ENCODE results near the gene ALKBH3.

The ALKBH3 gene

GRCh38 chr11:43935424-43935979 is 54.9 kb downstream of the ALKBH3 start:
- Histone ChIP-seq H3K4me1 (ENCODE audit: control insufficient read depth in 5 of 5, insufficient read depth in 5 of 5, low read length in 5 of 5) (peaks cover 0 to 22% (median 11%) of the 10 kb centered on the region in 5 donors), H3K27me3 (ENCODE audit: control insufficient read depth in 5 of 5, insufficient read depth in 4 of 5, low read length in 5 of 5) (peaks cover 0 to 20% (median 8%) of the 10 kb centered on the region in 5 donors), H3K4me3 (ENCODE audit: low read depth in 1 of 5, low read length in 5 of 5) (no peak overlapping the region), H3K27ac (ENCODE audit: low read depth, low read length) (no peak overlapping the region), H3K9me3 (ENCODE audit: control insufficient read depth in 5 of 5, low read length in 5 of 5) (no peaks in the 10 kb centered on the region), H3K9ac (ENCODE audit: low read length in 5 of 5) (no peak overlapping the region), H3K36me3 (ENCODE audit: control insufficient read depth in 5 of 5, insufficient read depth in 5 of 5, low read length in 5 of 5) (no peaks in the 10 kb centered on the region)

GRCh38 chr11:43936076-43936475 is 55.4 kb downstream of the ALKBH3 start:
- Histone ChIP-seq H3K4me3 (ENCODE audit: low read depth in 1 of 5, low read length in 5 of 5) (no peak overlapping the region), H3K4me1 (ENCODE audit: control insufficient read depth in 5 of 5, insufficient read depth in 5 of 5, low read length in 5 of 5) (peaks cover 0 to 17% (median 11%) of the 10 kb centered on the region in 5 donors), H3K27me3 (ENCODE audit: control insufficient read depth in 5 of 5, insufficient read depth in 4 of 5, low read length in 5 of 5) (peaks cover 0 to 20% (median 9%) of the 10 kb centered on the region in 5 donors), H3K9ac (ENCODE audit: low read length in 5 of 5) (no peak overlapping the region), H3K9me3 (ENCODE audit: control insufficient read depth in 5 of 5, low read length in 5 of 5) (no peaks in the 10 kb centered on the region), H3K27ac (ENCODE audit: low read depth, low read length) (no peak overlapping the region), H3K36me3 (ENCODE audit: control insufficient read depth in 5 of 5, insufficient read depth in 5 of 5, low read length in 5 of 5) (no peaks in the 10 kb centered on the region)

- no peaks in the 10 kb centered on the region for H3K36me3 ChIP-seq (ENCODE audit: control insufficient read depth in 5 of 5, insufficient read depth in 5 of 5, low read length in 5 of 5)
- H3K27ac ChIP-seq (ENCODE audit: low read depth, low read length): no peak overlapping the region
- no peak overlapping the region for H3K9ac ChIP-seq (ENCODE audit: low read length in 5 of 5)
- no peak overlapping the region for H3K4me3 ChIP-seq (ENCODE audit: low read depth in 1 of 5, low read length in 5 of 5)
- H3K4me1 ChIP-seq (ENCODE audit: control insufficient read depth in 5 of 5, insufficient read depth in 5 of 5, low read length in 5 of 5): peaks cover 0 to 28% (median 17%) of the 10 kb centered on the region in 5 donors
- H3K9me3 ChIP-seq (ENCODE audit: control insufficient read depth in 5 of 5, low read length in 5 of 5): no peaks in the 10 kb centered on the region
- H3K27me3 ChIP-seq (ENCODE audit: control insufficient read depth in 5 of 5, insufficient read depth in 4 of 5, low read length in 5 of 5): peaks cover 0 to 23% (median 11%) of the 10 kb centered on the region in 5 donors
Observed at GRCh38 chr11:43937434-43938411, 57.1 kb downstream of the ALKBH3 start.

- H3K36me3 ChIP-seq (ENCODE audit: control insufficient read depth in 5 of 5, insufficient read depth in 5 of 5, low read length in 5 of 5): no peaks in the 10 kb centered on the region
- H3K27ac ChIP-seq (ENCODE audit: low read depth, low read length): peak overlapping the region; percentile 46
- peak overlapping the region in 1 of 5 donors; percentile 49 for H3K9ac ChIP-seq (ENCODE audit: low read length in 5 of 5)
- peak overlapping the region; percentile 36 to 96 (median 54) for H3K4me3 ChIP-seq (ENCODE audit: low read depth in 1 of 5, low read length in 5 of 5)
- H3K9me3 ChIP-seq (ENCODE audit: control insufficient read depth in 5 of 5, low read length in 5 of 5): no peaks in the 10 kb centered on the region
- peaks cover 0 to 21% (median 15%) of the 10 kb centered on the region in 5 donors for H3K27me3 ChIP-seq (ENCODE audit: control insufficient read depth in 5 of 5, insufficient read depth in 4 of 5, low read length in 5 of 5)
- peaks cover 0 to 40% (median 28%) of the 10 kb centered on the region in 5 donors for H3K4me1 ChIP-seq (ENCODE audit: control insufficient read depth in 5 of 5, insufficient read depth in 5 of 5, low read length in 5 of 5)
Observed at GRCh38 chr11:43941257-43941994, 60.8 kb downstream of the ALKBH3 start.

- Histone ChIP-seq H3K9ac (ENCODE audit: low read length in 5 of 5) (peak overlapping the region in 4 of 5 donors; percentile 67 to 90 (median 86)), H3K4me1 (ENCODE audit: control insufficient read depth in 5 of 5, insufficient read depth in 5 of 5, low read length in 5 of 5) (peaks cover 1 to 47% (median 27%) of the 10 kb centered on the region in 5 donors), H3K27me3 (ENCODE audit: control insufficient read depth in 5 of 5, insufficient read depth in 4 of 5, low read length in 5 of 5) (peaks cover 0 to 21% (median 15%) of the 10 kb centered on the region in 5 donors)
Observed at GRCh38 chr11:43942662-43943371, 62.2 kb downstream of the ALKBH3 start.

GRCh38 chr11:43943372-43943930 is 62.8 kb downstream of the ALKBH3 start:
- Histone ChIP-seq H3K27ac (ENCODE audit: low read depth, low read length) (peak overlapping the region; percentile 72), H3K4me1 (ENCODE audit: control insufficient read depth in 5 of 5, insufficient read depth in 5 of 5, low read length in 5 of 5) (peaks cover 1 to 48% (median 31%) of the 10 kb centered on the region in 5 donors), H3K36me3 (ENCODE audit: control insufficient read depth in 5 of 5, insufficient read depth in 5 of 5, low read length in 5 of 5) (no peaks in the 10 kb centered on the region), H3K4me3 (ENCODE audit: low read depth in 1 of 5, low read length in 5 of 5) (peak overlapping the region; percentile 65 to 96 (median 93)), H3K27me3 (ENCODE audit: control insufficient read depth in 5 of 5, insufficient read depth in 4 of 5, low read length in 5 of 5) (peaks cover 0 to 21% (median 15%) of the 10 kb centered on the region in 5 donors), H3K9me3 (ENCODE audit: control insufficient read depth in 5 of 5, low read length in 5 of 5) (no peaks in the 10 kb centered on the region), H3K9ac (ENCODE audit: low read length in 5 of 5) (peak overlapping the region; percentile 62 to 89 (median 68))

More at GRCh38 chr11:43942662-43943371, 62.2 kb downstream of the ALKBH3 start:
- no peaks in the 10 kb centered on the region for H3K36me3 ChIP-seq (ENCODE audit: control insufficient read depth in 5 of 5, insufficient read depth in 5 of 5, low read length in 5 of 5)
- H3K27ac ChIP-seq (ENCODE audit: low read depth, low read length): peak overlapping the region; percentile 72
- no peaks in the 10 kb centered on the region for H3K9me3 ChIP-seq (ENCODE audit: control insufficient read depth in 5 of 5, low read length in 5 of 5)
- H3K4me3 ChIP-seq (ENCODE audit: low read depth in 1 of 5, low read length in 5 of 5): peak overlapping the region; percentile 50 to 96 (median 93)

GRCh38 chr11:43943931-43944751 is 63.5 kb downstream of the ALKBH3 start:
- peak overlapping the region; percentile 72 for H3K27ac ChIP-seq (ENCODE audit: low read depth, low read length)
- peaks cover 1 to 48% (median 31%) of the 10 kb centered on the region in 5 donors for H3K4me1 ChIP-seq (ENCODE audit: control insufficient read depth in 5 of 5, insufficient read depth in 5 of 5, low read length in 5 of 5)
- peak overlapping the region in 4 of 5 donors; percentile 62 to 89 (median 76) for H3K9ac ChIP-seq (ENCODE audit: low read length in 5 of 5)
- no peaks in the 10 kb centered on the region for H3K36me3 ChIP-seq (ENCODE audit: control insufficient read depth in 5 of 5, insufficient read depth in 5 of 5, low read length in 5 of 5)
- H3K4me3 ChIP-seq (ENCODE audit: low read depth in 1 of 5, low read length in 5 of 5): peak overlapping the region; percentile 70 to 96 (median 93)
- H3K27me3 ChIP-seq (ENCODE audit: control insufficient read depth in 5 of 5, insufficient read depth in 4 of 5, low read length in 5 of 5): peaks cover 0 to 24% (median 15%) of the 10 kb centered on the region in 5 donors
- H3K9me3 ChIP-seq (ENCODE audit: control insufficient read depth in 5 of 5, low read length in 5 of 5): no peaks in the 10 kb centered on the region

GRCh38 chr11:43944761-43945311 is 64.2 kb downstream of the ALKBH3 start:
- Histone ChIP-seq H3K27me3 (ENCODE audit: control insufficient read depth in 5 of 5, insufficient read depth in 4 of 5, low read length in 5 of 5) (peaks cover 0 to 24% (median 15%) of the 10 kb centered on the region in 5 donors), H3K4me3 (ENCODE audit: low read depth in 1 of 5, low read length in 5 of 5) (peak overlapping the region; percentile 70 to 96 (median 93)), H3K4me1 (ENCODE audit: control insufficient read depth in 5 of 5, insufficient read depth in 5 of 5, low read length in 5 of 5) (peaks cover 1 to 48% (median 31%) of the 10 kb centered on the region in 5 donors), H3K36me3 (ENCODE audit: control insufficient read depth in 5 of 5, insufficient read depth in 5 of 5, low read length in 5 of 5) (no peaks in the 10 kb centered on the region), H3K27ac (ENCODE audit: low read depth, low read length) (peak overlapping the region; percentile 72), H3K9me3 (ENCODE audit: control insufficient read depth in 5 of 5, low read length in 5 of 5) (no peaks in the 10 kb centered on the region), H3K9ac (ENCODE audit: low read length in 5 of 5) (peak overlapping the region in 2 of 5 donors; percentile 10 to 84)

Data from subcutaneous abdominal adipose tissue (tissue), 5 donors.